Measurements from ENCODE around the gene HBM.
"Not testable (repeated sequence)": the region's sequence is repeated elsewhere in the genome, so short reads cannot be mapped to it uniquely, and the experiment has no call there.

The HBM gene

DNA sequence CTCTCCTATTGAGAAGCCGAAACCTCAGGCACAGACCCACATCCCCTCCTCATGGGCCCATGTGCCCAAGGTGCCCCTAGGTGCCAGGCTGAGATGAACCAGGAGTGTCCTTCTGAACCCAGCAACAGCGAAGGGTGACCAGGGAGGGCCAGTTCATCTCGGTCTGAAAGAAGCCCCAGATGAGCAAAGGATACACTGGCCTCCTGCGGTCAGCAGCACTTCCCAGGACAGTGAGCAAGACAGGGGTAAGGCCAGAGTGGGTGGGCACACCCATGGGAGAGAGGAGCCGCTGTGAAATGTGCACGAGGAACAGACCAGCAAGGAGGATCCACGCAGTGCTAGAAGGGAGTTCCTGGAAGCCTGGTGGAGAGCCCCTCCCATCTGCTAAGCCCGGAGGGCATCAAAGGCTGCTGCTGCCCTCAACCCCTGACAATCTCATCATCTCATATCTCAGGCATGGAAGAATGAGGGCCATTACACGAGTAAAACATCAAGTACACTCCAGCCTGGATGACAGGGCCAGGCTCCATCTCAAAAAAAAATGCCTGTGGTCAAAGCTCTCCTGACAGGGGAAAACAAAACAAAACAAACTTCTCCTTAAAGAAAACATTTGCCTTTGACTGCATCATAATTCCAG is 16.6 kb upstream of the HBM start:
- DNase-seq: no peak

DNA sequence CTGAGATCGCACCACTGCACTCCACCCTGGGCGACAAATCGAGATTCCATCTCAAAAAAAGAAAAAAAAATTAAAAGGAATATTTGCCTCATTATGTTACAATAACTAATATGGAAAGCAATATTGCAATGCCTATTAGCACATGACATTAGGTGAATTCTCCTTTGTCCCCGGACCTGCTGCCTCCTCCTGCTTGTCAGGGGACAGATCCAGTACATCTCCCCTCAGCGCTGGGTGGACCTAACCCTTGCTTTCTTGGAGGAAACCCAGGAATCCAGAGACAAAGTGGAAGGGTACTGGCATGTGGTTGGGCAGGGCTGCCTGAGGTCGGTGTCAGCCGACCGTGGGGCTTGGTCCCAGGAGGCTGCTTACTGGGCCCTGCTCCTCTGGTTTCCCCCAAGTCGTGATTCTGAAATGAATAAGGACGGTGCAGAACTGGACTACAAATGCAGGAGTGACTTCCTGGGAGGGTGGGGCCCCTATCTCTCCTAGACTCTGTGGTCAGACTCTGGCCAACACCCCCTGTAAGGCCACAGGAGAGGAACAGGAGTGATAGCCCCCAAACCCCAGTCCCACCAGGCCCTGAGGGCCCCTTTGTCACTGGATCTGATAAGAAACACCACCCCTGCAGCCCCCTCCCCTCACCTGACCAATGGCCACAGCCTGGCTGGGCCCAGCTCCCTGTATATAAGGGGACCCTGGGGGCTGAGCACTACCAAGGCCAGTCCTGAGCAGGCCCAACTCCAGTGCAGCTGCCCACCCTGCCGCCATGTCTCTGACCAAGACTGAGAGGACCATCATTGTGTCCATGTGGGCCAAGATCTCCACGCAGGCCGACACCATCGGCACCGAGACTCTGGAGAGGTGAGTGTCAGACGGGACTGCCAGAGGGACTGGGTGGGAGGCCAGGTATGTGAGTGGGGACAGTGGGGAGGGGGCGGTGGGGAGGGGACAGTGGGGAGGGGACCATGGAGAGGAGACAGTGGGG is 13.3 kb upstream of the HBM start, which contains the start of gene HBZ:
TSS of gene HBZ (plus strand) at position 504 of the 988 bp plus-strand sequence. CDS start at position 770, 266 bp downstream.
- no peak for DNase-seq

DNA sequence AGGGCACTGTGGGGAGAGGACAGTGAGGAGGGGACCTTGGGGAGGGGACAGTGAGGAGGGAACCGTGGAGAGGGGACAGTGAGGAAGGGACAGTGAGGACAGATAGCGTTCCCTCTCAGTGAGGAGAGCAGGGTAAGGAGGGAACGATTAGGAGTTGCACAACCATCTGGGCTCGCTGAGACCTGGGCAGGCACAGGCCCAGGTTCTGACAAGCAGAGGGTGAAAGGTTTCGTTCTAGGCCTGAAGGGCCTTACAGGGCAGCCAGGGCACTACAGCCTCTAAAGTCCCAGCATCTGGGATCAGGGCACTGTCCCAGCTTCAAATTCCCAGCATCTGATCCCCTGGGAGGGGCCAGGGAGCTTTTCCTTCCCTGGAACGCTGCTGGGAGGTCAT is 12.7 kb upstream of the HBM start:
- DNase-seq: not testable (repeated sequence)

DNA sequence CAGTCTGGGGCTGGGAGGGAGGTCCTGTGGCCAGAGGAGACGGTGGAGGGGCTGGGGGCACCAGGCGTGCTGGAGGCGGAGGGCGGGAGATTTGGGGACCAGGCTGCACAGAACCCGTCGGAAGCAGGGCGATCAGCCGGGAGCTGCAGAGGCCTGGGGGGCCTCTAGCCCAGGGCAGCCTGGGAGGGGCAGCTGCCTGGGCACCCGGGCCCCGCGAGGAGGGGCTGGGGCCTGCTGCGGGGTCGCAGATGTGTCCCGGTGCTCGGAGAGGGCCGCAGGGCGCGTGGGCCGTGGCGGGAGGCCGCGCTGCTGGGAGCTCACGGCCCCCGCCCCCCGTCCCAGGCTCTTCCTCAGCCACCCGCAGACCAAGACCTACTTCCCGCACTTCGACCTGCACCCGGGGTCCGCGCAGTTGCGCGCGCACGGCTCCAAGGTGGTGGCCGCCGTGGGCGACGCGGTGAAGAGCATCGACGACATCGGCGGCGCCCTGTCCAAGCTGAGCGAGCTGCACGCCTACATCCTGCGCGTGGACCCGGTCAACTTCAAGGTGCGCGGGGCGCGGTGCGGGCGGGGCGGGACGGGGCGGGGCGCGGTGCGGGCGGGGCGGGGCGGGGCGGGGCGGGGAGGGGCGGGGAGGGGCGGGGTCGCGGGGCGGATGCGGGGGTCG is 12.1 kb upstream of the HBM start:
- DNase-seq: not testable (repeated sequence)

DNA sequence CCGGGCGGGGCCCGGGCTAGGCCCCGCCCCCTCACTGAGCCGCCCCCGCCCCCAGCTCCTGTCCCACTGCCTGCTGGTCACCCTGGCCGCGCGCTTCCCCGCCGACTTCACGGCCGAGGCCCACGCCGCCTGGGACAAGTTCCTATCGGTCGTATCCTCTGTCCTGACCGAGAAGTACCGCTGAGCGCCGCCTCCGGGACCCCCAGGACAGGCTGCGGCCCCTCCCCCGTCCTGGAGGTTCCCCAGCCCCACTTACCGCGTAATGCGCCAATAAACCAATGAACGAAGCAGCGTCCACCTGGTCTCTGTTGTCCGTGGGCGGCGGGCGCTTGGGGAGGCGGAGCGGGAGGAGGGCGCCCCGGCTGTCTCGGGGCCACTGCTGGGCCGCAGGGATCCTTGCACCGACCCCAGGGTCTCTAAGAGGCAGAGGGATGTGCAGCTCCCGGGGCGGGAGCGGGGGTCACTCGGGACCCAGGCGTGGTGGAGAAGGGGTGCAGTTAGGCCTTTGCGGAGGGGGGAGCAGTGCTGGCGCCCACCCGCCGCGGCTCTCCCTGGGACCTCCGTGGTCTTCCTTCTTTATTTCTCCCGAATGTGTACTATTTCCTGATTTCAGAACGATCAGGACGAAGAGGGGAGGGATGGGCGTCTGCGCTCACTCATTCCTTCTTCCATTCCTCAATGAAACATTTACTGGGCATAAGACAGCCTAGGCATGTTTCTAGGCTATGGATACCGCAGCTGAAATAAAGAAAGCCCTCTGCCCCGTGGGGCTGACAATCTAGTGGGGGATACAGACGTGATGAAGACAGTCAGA is 11.4 kb upstream of the HBM start:
- DNase-seq: no peak

DNA sequence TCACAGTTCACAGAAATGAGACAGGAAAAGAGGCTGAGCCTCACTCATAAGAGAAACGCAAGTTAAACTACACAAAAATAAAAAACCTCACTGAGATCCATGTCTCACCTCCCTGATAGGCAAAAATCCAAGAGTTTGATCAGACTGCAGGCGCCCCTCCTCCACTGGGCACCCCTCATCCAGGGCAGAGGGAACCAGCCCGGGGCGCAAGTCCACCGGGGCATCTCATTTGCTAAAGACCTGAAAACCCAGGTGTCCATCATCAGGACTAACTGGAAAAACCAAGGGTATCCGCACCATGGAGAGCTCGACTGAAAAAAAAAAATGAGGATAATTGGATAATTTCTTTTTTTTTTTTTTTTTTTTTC is 10.8 kb upstream of the HBM start:
- DNase-seq: no peak

DNA sequence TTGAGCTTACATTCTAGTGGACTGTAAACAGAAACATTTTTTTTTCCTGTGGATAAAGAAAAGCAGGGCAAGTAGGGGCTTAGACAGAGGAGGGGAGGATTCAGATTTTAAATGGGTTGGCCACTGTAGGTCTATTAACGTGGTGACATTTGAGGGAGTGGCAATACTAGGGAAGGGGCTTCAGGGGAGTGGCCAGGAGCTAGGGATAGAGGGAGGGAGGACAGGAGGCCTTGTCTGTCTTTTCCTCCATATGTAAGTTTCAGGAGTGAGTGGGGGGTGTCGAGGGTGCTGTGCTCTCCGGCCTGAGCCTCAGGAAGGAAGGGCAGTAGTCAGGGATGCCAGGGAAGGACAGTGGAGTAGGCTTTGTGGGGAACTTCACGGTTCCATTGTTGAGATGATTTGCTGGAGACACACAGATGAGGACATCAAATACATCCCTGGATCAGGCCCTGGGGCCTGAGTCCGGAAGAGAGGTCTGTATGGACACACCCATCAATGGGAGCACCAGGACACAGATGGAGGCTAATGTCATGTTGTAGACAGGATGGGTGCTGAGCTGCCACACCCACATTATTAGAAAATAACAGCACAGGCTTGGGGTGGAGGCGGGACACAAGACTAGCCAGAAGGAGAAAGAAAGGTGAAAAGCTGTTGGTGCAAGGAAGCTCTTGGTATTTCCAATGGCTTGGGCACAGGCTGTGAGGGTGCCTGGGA is 6.5 kb upstream of the HBM start:
- DNase-seq: no peak

DNA sequence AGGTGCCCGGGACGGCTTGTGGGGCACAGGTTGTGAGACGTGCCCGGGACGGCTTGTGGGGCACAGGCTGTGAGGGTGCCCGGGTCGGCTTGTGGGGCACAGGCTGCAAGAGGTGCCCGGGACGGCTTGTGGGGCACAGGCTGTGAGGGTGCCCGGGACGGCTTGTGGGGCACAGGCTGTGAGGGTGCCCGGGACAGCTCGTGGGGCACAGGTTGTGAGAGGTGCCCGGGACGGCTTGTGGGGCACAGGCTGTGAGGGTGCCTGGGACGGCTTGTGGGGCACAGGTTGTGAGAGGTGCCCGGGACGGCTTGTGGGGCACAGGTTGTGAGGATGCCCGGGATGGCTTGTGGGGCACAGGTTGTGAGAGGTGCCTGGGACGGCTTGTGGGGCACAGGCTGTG is 5.5 kb upstream of the HBM start:
- DNase-seq: not testable (repeated sequence)

DNA sequence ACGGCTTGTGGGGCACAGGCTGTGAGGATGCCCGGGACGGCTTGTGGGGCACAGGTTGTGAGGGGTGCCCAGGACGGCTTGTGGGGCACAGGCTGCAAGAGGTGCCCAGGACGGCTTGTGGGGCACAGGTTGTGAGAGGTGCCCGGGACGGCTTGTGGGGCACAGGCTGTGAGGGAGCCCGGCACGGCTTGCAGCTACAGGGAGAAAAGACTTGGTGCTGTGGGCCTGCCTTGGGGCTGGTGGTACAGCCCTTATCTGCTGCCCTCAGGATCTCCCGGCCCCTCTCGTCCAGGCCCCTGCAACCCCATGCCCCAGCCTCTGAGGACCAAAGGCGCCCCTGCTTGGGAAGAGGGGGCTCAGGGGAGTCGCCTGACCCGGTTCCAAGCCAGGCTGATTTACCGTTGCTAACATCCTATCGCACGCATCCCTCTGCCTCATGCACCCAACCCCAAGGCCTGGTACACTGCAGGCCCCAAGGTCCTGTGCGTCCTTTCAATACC is 5.0 kb upstream of the HBM start:
- DNase-seq: no peak

DNA sequence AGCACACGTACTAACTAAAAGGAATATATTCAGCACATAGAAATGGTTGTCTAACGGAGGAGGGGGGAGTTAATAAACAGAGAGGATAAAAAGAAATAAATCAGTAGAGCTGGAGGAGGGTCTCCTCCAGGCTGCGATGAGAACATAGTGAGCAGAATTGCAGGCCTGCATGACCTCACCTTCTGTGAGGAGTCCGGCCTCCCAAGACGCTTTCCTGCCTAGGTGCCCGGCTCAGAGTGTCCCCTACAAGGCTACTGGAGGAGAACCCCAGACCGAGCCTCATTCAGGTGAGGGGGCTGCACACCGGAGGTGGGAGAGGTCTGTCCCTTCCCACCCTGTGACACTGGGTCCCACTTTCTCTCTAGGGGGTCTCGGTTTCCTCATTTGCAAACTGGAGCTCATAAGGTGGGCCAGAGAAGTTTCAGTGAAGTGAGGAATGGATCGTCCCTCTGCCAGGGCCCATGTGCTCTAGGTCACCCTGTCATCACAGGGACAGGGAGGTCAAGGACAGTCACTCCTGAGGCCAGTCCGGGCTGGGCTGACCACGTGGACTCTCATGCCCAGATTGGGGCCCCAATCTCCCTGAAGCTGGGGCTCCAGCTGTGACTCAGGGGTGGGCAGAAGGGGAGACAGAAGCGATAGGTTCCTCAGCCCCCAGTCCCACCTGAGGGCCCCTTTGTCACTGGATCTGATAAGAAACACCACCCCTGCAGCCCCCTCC is 3.3 kb upstream of the HBM start:
- DNase-seq: no peak

DNA sequence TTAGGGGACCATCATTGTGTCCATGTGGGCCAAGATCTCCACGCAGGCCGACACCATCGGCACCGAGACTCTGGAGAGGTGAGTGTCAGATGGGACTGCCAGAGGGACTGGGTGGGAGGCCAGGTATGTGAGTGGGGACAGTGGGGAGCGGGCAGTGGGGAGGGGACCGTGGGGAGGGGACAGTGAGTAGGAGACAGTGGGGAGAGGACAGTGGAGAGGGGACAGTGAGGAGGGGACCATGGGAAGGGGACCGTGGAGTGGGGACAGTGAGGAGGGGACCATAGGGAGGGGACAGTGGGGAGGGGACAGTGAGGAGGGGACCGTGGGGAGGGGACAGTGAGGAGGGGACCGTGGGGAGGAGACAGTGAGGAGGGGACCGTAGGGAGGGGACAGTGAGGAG is 2.6 kb upstream of the HBM start:
- not testable (repeated sequence) for DNase-seq

DNA sequence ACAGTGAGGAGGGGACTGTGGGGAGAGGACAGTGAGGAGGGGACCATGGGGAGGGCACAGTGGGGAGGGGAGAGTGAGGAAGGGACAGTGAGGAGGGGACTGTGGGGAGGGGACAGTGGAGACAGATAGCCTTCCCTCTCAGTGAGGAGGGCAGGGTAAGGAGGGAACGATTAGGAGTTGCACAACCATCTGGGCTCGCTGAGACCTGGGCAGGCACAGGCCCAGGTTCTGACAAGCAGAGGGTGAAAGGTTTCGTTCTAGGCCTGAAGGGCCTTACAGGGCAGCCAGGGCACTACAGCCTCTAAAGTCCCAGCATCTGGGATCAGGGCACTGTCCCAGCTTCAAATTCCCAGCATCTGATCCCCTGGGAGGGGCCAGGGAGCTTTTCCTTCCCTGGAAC is 2.1 kb upstream of the HBM start:
- DNase-seq: not testable (repeated sequence)

DNA sequence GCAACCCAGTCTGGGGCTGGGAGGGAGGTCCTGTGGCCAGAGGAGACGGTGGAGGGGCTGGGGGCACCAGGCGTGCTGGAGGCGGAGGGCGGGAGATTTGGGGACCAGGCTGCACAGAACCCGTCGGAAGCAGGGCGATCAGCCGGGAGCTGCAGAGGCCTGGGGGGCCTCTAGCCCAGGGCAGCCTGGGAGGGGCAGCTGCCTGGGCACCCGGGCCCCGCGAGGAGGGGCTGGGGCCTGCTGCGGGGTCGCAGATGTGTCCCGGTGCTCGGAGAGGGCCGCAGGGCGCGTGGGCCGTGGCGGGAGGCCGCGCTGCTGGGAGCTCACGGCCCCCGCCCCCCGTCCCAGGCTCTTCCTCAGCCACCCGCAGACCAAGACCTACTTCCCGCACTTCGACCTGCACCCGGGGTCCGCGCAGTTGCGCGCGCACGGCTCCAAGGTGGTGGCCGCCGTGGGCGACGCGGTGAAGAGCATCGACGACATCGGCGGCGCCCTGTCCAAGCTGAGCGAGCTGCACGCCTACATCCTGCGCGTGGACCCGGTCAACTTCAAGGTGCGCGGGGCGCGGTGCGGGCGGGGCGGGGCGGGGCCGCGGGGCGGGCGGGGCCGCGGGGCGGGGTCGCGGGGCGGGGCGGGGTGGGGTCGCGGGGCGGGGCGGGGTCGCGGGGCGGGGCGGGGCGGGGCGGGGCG is 1.5 kb upstream of the HBM start:
- not testable (repeated sequence) for DNase-seq

DNA sequence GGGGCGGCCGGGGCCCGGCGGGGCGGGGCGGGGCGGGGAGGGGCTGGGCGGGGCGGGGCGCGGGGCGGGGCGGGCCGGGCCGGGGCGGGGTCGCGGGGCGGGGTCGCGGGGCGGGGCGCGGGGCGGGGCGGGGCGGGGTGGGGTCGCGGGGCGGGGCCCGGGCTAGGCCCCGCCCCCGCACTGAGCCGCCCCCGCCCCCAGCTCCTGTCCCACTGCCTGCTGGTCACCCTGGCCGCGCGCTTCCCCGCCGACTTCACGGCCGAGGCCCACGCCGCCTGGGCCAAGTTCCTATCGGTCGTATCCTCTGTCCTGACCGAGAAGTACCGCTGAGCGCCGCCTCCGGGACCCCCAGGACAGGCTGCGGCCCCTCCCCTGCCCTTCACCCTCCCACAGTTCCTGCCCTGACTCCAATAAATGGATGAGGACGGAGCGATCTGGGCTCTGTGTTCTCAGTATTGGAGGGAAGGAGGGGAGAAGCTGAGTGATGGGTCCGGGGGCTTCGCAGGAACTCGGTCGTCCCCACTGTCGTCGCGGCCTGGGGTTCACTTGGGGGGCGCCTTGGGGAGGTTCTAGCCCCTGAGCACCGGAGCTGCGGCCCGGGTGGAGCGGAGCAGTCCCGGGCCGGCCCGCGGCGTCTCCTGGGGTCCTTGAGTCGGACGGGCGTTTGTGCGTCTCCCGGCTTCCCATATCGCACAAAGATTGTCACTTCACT is 795 bp upstream of the HBM start:
- no peak for DNase-seq

DNA sequence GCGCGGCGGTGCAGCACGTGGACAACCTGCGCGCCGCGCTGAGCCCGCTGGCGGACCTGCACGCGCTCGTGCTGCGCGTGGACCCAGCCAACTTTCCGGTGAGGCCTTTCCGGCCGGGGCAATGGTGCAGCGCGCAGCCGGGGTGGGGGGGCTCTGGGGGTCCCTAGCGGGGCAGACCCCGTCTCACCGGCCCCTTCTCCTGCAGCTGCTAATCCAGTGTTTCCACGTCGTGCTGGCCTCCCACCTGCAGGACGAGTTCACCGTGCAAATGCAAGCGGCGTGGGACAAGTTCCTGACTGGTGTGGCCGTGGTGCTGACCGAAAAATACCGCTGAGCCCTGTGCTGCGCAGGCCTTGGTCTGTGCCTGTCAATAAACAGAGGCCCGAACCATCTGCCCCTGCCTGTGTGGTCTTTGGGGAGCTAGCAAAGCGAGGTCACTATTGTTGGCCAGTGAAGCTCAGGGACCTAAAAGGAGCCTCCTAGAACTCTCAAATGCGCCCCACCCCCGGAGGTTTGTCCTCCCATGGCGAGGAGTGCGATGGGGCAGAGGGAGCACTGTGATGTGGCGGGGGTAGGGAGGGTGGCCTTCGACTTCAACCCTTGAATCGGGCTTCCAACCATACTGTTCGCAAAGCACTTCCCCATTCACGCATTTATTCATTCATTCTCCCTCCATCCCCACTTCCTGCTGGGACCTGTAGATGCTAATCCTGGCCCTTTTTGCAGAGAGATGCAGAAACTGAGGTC is 770 bp downstream of the HBM start:
- DNase-seq: no peak

DNA sequence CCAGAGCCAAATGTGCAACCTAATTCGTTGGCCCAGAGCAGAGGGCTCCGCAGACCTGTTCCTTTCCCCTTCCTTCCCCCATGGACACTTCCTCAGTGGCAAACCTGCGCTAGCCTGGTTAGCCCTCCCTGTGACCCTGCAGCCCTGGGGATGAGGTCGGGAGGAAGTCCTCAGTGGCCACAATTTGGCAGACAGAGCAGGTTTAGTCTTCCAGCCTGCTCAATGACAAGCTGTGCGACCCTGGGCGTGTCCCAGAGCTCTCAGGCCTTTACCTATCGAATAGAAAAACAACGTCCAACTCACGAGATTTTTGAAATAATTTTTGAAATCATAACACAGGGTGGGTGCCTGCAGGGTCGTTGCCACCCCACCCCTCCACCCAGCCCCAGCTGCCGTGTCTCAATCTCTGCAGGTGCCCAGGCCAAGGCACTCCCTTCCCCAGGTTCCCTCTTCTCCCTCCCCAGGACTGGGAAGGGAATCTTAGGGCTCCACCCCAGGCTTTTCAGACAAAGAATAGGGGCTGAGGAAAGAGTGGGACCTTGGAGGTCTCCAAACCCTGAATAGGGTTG is 1.4 kb downstream of the HBM start:
- DNase-seq: no peak

DNA sequence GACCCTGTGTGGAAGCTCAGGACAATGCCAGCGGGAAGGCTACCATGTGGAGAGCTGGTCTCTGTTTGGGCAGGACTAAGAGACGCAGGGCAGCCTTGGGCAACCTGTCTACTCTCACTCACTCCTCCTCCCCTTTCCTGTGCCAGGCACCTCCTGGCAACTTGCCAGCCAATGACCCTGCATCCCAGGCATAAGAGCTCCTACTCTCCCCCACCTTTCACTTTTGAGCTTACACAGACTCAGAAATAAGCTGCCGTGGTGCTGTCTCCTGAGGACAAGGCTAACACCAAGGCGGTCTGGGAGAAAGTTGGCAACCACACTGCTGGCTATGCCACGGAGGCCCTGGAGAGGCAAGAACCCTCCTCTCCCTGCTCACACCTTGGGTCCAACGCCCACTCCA is 2.6 kb downstream of the HBM start:
- DNase-seq: no peak

DNA sequence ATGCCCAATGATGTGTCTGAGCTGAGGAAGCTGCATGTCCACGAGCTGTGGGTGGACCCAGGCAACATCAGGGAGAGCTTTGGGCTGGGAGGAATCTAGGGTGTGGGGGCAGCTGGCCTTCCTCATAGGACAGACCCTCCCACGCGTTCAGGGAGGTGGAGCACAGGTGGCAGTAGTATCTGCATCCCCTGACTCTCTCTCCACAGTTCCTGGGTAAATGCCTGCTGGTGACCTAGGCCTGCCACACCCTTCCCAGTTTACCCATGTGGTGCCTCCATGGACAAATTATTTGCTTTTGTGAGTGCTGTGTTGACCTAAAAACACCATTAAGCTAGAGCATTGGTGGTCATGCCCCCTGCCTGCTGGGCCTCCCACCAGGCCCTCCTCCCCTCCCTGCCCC is 3.2 kb downstream of the HBM start:
- no peak for DNase-seq

DNA sequence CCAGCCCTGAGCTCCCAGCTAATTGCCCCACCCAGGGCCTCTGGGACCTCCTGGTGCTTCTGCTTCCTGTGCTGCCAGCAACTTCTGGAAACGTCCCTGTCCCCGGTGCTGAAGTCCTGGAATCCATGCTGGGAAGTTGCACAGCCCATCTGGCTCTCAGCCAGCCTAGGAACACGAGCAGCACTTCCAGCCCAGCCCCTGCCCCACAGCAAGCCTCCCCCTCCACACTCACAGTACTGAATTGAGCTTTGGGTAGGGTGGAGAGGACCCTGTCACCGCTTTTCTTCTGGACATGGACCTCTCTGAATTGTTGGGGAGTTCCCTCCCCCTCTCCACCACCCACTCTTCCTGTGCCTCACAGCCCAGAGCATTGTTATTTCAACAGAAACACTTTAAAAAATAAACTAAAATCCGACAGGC is 4.3 kb downstream of the HBM start:
- not testable (repeated sequence) for DNase-seq

Measured in NCI-H187 treated with DMSO at 0.1 percent for 48 hours (cell line).